Parathyroid adenoma (tissue), 2 donors: ENCODE measurements around the gene ATRIP.

Experiments
- H2AFZ ChIP-seq: fragments of 300-600 bp; sonication (generic); one replicate; pipeline ENCODE4 v1.7.0; 2017; ENCODE audit warnings: antibody characterized with exemption, mild to moderate bottlenecking
- H3K27ac ChIP-seq: fragments of 300-600 bp; sonication (generic); one replicate; pipeline ENCODE4 v1.7.0; 2017
- H3K27me3 ChIP-seq: fragments of 300-600 bp; sonication (generic); one replicate; pipeline ENCODE4 v1.7.0; 2017; ENCODE audit warnings: low read length; ENCODE audit not compliant: control insufficient read depth, insufficient read depth
- H3K36me3 ChIP-seq: fragments of 300-600 bp; sonication (generic); one replicate; pipeline ENCODE4 v1.7.0; 2017; ENCODE audit warnings: low read length; ENCODE audit not compliant: control insufficient read depth, insufficient read depth
- H3K4me1 ChIP-seq: fragments of 300-600 bp; sonication (generic); one replicate; pipeline ENCODE4 v1.7.0; 2017; ENCODE audit warnings: control low read depth
- H3K4me2 ChIP-seq: fragments of 300-600 bp; sonication (generic); one replicate; pipeline ENCODE4 v1.7.0; 2017; ENCODE audit warnings: low read length
- H3K4me3 ChIP-seq: fragments of 300-600 bp; sonication (generic); one replicate; pipeline ENCODE4 v1.7.0; 2017; ENCODE audit warnings: low read depth, low read length
- H3K79me2 ChIP-seq: fragments of 300-600 bp; sonication (generic); one replicate; pipeline ENCODE4 v1.7.0; 2017; ENCODE audit warnings: control low read depth
- H3K9ac ChIP-seq: fragments of 300-600 bp; sonication (generic); one replicate; pipeline ENCODE4 v1.7.0; 2017; ENCODE audit warnings: mild to moderate bottlenecking
- H3K9me3 ChIP-seq: fragments of 300-600 bp; sonication (generic); one replicate; pipeline ENCODE4 v1.7.0; 2017; ENCODE audit warnings: low read length; ENCODE audit not compliant: control insufficient read depth
- TF ChIP-seq, protein P1 (sequence below): fragments of 300-600 bp; sonication (generic); IDR thresholded peaks from one replicate; pipeline ENCODE4 v1.7.0; 2017; ENCODE audit warnings: antibody characterized with exemption, mild to moderate bottlenecking
- donor health status: primary hyperparathyroidism.

ATRIP gene

GRCh38 chr3:48407542-48408099, 38.9 kb upstream of the ATRIP start:
- Histone ChIP-seq H3K9ac (no peak overlapping the region), H3K27me3 (no peaks in the 10 kb centered on the region), H3K4me3 (no peak overlapping the region), H3K4me2 (no peak overlapping the region), H2AFZ (no peak overlapping the region), H3K27ac (no peak overlapping the region), H3K79me2 (no peaks in the 10 kb centered on the region), H3K4me1 (no peaks in the 10 kb centered on the region), H3K9me3 (no peaks in the 10 kb centered on the region), H3K36me3 (no peaks in the 10 kb centered on the region)
- TF ChIP-seq, protein P1, sequence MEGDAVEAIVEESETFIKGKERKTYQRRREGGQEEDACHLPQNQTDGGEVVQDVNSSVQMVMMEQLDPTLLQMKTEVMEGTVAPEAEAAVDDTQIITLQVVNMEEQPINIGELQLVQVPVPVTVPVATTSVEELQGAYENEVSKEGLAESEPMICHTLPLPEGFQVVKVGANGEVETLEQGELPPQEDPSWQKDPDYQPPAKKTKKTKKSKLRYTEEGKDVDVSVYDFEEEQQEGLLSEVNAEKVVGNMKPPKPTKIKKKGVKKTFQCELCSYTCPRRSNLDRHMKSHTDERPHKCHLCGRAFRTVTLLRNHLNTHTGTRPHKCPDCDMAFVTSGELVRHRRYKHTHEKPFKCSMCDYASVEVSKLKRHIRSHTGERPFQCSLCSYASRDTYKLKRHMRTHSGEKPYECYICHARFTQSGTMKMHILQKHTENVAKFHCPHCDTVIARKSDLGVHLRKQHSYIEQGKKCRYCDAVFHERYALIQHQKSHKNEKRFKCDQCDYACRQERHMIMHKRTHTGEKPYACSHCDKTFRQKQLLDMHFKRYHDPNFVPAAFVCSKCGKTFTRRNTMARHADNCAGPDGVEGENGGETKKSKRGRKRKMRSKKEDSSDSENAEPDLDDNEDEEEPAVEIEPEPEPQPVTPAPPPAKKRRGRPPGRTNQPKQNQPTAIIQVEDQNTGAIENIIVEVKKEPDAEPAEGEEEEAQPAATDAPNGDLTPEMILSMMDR, result no peak

DNA sequence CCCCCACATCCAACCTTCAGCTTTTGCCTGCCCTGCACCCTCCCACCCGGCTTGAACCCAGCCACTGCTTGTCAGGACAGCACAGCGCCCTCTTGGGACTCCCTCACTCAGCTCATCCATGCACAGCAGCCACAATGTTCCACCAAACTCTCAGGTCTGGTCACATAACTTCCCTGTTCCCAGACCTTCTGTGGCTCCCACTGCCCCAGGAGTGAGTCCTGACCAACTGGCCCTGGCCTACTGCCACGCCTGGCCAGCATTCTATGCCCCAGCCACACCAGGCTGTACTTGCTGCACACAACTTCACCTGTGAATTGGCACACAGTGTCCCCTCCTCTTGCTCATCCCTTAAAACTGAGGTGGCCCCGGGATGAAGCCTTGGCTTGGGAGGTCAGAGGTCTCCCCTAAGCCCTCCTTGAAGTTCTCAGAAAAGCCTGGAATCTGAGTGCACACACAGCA, 37.7 kb upstream of the ATRIP start:
- Histone ChIP-seq H3K36me3 (no peaks in the 10 kb centered on the region), H3K9ac (no peak overlapping the region), H3K27ac (no peak overlapping the region), H3K4me3 (no peak overlapping the region), H3K4me2 (no peak overlapping the region), H2AFZ (no peak overlapping the region), H3K4me1 (no peaks in the 10 kb centered on the region), H3K79me2 (no peaks in the 10 kb centered on the region), H3K27me3 (no peaks in the 10 kb centered on the region), H3K9me3 (no peaks in the 10 kb centered on the region)
- TF ChIP-seq, protein P1, result no peak

- Histone ChIP-seq H3K9me3 (no peaks in the 10 kb centered on the region), H3K36me3 (no peaks in the 10 kb centered on the region), H3K4me2 (no peak overlapping the region), H3K27ac (no peak overlapping the region), H3K4me3 (no peak overlapping the region), H3K9ac (no peak overlapping the region), H2AFZ (no peak overlapping the region), H3K79me2 (no peaks in the 10 kb centered on the region), H3K4me1 (no peaks in the 10 kb centered on the region), H3K27me3 (no peaks in the 10 kb centered on the region)
- TF ChIP-seq, protein P1, result no peak
Observed at GRCh38 chr3:48409291-48410201, 37.0 kb upstream of the ATRIP start.

GRCh38 chr3:48410205-48411040, 36.1 kb upstream of the ATRIP start:
- TF ChIP-seq, protein P1, result no peak
- no peaks in the 10 kb centered on the region for H3K79me2 ChIP-seq
- no peak overlapping the region for H3K4me2 ChIP-seq
- no peak overlapping the region for H3K27ac ChIP-seq
- no peaks in the 10 kb centered on the region for H3K27me3 ChIP-seq
- H3K36me3 ChIP-seq, result no peaks in the 10 kb centered on the region
- H3K9ac ChIP-seq, result no peak overlapping the region
- H2AFZ ChIP-seq, result no peak overlapping the region
- no peaks in the 10 kb centered on the region for H3K9me3 ChIP-seq
- H3K4me1 ChIP-seq, result no peaks in the 10 kb centered on the region
- no peak overlapping the region for H3K4me3 ChIP-seq
